ENCODE measurements around the gene NDUFB1.
A peak's percentile ranks its signal among the peaks of the same experiment; 100 is the strongest.

NDUFB1 gene

DNA sequence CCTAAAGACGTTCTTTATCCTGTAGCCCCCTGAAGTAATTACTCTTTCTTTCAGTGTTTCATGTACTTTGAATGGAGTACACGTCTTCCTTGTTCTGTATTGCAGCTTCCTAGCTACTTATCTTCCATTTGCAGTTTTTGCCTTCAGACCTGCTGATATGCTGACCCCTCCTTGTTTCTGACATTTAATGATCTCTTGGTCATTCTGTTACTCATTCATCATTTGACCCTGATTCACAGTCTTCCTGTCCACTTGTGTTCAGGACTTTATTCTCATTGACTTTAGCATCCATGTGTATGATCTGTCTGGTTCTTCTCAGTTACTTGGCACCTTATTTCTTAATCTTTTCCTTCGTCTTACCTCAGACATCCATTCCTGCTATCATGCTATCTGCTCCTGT lies 22.5 kb upstream of the NDUFB1 start:
- no peak overlapping the region for H3K27ac ChIP-seq
- TF ChIP-seq ZFX (IDR thresholded peaks at IDR 0.05; ENCODE audit: borderline replicate concordance) (no peak), CTCF (IDR thresholded peaks at IDR 0.05) (no peak)

DNA sequence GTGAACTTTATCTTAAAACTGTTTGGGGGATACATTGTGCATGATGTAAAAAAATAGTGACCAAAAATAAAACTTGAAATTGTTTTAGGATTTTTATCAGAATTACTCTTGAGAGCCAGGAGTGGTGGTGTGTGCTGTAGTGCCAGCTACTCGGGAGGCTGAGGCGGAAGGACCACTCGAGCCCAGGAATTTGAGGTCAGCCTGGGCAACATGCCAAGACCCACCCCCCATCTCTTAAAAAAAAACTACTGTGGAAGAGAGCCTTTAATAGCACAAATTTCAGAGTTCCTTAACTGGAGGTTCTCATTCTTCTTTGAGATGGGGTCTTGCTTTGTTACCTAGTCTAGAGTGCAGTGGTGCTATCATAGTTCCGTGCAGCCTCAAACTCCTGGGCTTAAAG lies 21.8 kb upstream of the NDUFB1 start:
- TF ChIP-seq ZFX (IDR thresholded peaks at IDR 0.05; ENCODE audit: borderline replicate concordance) (no peak), CTCF (IDR thresholded peaks at IDR 0.05) (no peak)
- H3K27ac ChIP-seq, result no peak overlapping the region

DNA sequence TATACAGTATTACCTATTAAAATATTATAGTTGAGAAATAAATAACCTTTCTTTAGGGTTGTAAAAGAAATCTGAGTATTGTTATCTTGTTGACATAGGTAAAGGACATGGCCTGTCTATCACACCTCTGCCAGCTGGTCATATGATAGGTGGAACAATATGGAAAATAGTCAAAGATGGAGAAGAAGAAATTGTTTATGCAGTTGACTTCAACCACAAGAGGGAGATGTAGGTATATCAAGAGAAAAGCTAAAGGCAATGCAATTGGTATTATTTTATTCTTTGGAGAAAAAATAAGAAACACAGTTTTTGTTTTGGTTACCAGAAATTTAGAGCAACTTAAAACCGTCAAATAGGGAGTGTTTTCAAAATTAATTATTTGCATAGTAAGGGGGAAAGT lies 13.8 kb upstream of the NDUFB1 start:
- no peak overlapping the region for H3K27ac ChIP-seq
- TF ChIP-seq CTCF (IDR thresholded peaks at IDR 0.05) (peak; percentile 52), ZFX (IDR thresholded peaks at IDR 0.05; ENCODE audit: borderline replicate concordance) (no peak)

DNA sequence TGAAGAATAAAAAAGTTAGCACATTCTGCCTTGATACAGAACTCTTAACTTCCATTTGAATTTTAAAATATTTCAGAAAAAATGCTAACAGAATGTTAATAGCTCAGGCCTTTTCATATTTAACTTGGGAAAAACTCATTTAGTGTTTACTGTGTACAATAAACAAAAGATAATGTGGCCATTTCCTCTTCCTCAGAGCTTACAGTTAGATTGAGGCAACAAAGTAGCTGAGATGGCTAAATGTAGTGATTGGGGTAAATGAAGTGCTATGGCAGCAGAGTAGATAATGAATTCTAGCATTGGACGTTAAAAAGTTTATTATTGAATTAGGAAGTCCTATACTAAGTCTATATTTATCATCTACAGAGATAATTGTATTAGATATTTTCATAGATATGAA lies 12.9 kb upstream of the NDUFB1 start:
- H3K27ac ChIP-seq, result no peak overlapping the region
- TF ChIP-seq ZFX (IDR thresholded peaks at IDR 0.05; ENCODE audit: borderline replicate concordance) (no peak), CTCF (IDR thresholded peaks at IDR 0.05) (no peak)

GRCh38 chr14:92122761-92123160 lies 1.3 kb upstream of the NDUFB1 start:
- peak overlapping the region; percentile 87 for H3K27ac ChIP-seq
- TF ChIP-seq ZFX (IDR thresholded peaks at IDR 0.05; ENCODE audit: borderline replicate concordance) (no peak), CTCF (IDR thresholded peaks at IDR 0.05) (no peak)

DNA sequence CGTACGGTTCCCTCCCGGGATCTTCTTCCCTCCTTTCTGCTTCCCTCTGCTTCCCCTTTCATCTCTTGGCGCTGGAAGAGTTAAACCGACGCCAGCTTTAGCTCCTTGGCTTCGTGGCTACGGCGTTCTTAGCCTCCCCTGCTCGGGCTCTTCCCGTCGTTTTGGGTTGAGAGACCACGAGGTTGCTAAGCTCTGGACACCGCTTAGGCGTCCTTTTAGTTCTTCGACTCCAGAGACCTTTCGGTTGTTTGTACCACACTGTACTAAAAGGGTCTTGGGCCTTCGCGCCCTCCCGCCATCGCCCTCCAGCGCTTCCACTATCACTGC lies 808 bp upstream of the NDUFB1 start:
- TF ChIP-seq ZFX (IDR thresholded peaks at IDR 0.05; ENCODE audit: borderline replicate concordance), result no peak
- TF ChIP-seq CTCF (IDR thresholded peaks at IDR 0.05), result no peak
- H3K27ac ChIP-seq, result peak overlapping the region; percentile 87

DNA sequence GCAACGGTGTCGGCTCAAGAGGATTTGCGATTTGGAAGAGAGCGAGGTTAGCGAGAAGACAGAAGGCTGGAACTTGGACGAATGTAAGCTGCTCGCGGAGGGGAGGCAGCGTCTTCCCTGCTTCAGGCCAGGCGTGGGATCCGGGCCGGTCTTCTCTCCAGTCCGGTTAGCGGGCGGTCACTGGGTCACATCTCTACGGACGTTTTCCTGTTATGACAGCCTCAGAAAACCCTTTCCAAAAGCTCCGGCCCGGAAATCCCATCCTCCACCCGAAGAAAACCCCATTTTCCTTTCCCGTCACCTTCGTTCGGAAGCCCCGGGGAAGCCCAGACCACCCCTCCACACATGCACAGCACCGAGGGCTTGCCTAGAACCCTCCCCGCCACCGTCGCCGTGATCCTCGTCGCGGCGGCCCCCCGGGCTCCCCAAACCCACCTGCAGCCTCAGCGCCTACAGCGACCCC lies 268 bp downstream of the NDUFB1 start:
- H3K27ac ChIP-seq, result peak overlapping the region; percentile 87
- TF ChIP-seq ZFX (IDR thresholded peaks at IDR 0.05; ENCODE audit: borderline replicate concordance) (no peak), CTCF (IDR thresholded peaks at IDR 0.05) (no peak)

Data from 22Rv1 (cell line).